LoVo (cell line): ENCODE measurements around the gene JMY.
A peak's percentile ranks its signal among the peaks of the same experiment; 100 is the strongest.

Experiments
- DNase-seq: peaks from one replicate; pipeline ENCODE4 v3.0.0-alpha.2; 2016; ENCODE audit warnings: low spot score

Gene JMY, protein sequence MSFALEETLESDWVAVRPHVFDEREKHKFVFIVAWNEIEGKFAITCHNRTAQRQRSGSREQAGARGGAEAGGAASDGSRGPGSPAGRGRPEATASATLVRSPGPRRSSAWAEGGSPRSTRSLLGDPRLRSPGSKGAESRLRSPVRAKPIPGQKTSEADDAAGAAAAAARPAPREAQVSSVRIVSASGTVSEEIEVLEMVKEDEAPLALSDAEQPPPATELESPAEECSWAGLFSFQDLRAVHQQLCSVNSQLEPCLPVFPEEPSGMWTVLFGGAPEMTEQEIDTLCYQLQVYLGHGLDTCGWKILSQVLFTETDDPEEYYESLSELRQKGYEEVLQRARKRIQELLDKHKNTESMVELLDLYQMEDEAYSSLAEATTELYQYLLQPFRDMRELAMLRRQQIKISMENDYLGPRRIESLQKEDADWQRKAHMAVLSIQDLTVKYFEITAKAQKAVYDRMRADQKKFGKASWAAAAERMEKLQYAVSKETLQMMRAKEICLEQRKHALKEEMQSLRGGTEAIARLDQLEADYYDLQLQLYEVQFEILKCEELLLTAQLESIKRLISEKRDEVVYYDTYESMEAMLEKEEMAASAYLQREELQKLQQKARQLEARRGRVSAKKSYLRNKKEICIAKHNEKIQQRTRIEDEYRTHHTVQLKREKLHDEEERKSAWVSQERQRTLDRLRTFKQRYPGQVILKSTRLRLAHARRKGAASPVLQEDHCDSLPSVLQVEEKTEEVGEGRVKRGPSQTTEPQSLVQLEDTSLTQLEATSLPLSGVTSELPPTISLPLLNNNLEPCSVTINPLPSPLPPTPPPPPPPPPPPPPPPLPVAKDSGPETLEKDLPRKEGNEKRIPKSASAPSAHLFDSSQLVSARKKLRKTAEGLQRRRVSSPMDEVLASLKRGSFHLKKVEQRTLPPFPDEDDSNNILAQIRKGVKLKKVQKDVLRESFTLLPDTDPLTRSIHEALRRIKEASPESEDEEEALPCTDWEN

DNA sequence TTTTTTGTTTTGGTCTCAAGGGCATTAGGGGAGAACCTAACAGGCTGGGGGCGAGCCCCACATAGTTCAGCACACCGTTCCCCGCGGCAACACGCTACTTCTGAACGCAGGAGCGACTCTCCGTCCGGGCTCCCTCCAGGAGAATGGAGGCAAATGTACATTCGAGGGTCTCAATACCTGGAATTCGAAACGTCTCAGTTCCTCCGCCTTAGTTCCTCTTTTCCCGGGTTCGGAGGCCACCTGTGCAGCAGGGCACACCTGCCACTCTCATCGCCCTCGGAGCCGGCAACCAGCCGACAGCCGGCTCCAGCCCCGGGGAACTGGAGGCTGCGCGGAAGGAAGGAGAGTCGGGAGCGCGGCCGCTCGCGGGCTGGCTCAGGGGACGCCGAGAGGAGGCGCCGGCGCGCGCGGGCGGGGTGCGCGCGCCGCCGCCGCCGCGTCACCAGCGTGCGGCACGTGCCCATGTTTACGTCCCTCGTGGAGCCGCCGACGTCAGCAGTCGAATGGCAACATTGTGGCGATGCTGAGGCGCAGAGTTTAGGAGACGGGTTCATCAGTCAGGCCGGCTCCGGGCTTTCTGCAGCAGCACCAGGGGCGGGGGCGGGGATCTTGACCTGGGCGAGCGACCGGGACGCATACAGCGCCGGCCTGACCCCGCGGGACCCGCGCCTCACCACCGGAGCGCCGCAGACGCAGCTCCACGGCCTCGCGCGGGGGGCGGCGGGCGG is at the start of gene JMY:
JMY (plus strand) TSS at position 498 of the 728 bp plus-strand sequence. CDS start 520 bp downstream, outside the sequence.
- peak; percentile 91 for DNase-seq

DNA sequence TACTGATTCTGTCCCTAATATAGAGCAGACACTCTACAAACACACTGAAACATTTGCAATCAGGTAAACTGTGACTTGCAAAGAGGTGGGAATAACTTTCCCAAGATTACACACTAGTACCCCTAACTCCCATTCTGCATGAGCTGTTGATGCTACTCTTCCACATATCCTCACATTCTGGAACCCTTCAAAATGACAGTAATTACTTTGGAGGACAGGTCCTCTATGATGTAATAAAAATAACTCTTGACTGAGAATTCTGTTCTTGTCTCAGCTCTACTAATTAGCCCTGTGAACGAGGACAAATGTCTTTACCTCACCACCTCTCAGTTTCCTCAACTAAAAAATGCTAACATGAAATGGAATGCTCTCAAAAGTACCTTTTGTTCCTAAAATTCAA is 49.5 kb upstream of the JMY start:
- DNase-seq = no peak

DNA sequence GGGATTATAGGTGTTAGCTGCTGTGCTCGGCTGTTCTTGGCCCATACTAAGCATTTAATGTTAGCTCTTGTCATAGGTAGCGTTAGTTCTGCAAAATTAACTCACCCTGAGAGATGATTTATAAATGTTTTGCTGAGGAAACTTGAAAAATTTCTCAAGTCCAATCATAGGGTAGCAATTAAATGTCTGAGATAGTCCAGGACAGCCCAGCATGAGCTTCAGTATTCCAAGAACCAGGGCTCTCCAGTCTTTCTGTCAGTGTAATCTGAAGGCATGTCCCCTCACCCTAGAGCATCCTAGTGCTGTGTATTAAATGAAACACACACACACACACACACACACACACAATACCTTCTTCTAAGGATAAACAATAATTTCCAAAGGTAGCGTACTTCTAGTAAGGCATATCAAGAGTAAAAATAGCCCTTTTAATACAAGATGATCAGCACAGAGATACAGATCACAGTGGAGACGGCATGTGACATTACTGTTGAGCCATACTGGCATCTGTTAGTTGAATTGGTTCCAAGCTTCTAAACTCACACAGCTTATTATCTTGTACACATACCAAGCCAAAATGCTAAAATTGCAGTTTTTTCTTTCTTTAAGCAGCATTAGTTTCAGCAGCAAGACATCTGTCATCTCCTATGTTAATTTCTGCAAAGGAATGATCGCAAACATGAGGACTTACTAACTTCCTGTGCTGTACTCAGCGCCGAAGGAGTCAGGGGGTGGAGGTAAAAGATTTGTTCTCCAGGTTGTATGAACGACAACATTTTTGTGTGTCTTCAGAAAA is 46.3 kb upstream of the JMY start:
- DNase-seq = no peak

DNA sequence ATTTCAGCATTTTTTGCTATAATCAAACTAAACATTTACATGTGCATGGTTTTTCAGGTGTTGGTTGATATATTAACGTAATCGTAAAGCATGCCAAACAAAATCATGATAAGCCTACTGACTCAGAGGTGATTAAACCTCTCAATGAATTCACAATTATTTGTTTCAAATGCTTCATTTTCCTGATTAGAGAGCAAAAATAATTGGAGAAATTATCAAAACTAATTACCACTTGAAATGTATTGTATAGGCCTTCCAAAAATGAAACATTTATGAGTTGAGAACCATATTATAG is 45.7 kb upstream of the JMY start:
- DNase-seq = no peak

DNA sequence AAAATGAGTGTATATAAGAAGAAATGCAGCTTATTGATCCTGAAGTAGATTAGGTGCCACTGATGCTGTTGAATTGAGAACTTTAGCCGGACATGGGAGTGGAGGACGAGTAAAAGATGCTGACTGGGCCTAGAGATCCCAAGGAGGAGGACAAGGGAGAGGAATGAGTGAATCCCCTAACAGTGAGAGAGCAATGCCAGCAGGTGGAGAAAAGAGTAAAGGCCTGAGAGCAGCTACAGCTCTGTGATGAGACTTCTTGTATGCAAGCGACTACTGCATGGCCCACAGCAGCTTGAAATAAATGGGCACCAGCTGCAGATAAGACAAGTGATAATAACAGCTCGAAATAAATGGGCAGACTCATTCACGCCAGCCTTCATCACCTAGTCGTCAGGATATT is 44.5 kb upstream of the JMY start:
- DNase-seq = no peak

DNA sequence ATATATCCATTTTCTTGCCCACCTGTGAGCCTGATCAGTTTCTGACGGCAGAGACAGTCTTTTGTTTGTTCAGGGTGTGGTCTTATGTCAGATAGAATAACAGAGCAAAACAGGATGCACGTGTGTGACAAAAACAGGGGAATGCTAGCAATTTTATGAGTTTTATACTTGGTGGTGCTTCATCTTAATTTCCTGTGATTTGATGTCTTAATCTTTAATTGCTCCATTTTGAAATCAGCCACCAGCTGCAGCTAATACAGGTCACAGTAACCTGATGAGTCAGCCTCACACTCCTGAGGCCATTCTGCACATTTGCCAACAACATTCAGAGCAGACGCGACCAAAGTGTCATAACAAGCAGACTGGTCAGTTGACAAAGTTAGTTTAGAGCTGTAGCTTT is 42.3 kb upstream of the JMY start:
- DNase-seq = peak; percentile 7

DNA sequence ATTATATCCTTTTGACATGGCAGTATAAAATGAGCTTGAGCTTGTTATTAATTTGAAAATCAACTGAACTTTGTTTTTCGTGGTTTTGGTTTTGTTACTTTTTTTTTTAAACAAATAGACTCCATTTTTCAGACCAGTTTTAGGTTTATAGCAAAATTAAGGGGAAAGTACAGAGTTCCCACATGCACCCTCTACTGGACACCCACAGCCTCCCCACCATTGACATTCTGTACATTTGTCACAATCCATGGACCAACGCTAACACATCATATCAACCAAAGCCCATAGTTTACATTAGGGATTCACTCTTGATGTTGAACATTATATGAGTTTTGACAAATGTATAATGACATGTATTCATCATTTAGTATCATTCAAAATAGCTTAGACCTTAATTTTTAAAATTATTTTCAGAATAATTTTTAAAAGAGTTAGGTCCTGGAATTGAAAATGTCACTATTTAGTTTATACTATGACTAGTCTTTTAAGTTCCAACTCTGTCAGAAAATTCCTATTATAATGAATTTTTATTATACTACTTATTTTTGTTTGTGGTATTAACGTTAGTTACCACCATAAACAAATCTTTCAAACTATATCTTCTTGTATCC is 35.3 kb upstream of the JMY start:
- DNase-seq = no peak

DNA sequence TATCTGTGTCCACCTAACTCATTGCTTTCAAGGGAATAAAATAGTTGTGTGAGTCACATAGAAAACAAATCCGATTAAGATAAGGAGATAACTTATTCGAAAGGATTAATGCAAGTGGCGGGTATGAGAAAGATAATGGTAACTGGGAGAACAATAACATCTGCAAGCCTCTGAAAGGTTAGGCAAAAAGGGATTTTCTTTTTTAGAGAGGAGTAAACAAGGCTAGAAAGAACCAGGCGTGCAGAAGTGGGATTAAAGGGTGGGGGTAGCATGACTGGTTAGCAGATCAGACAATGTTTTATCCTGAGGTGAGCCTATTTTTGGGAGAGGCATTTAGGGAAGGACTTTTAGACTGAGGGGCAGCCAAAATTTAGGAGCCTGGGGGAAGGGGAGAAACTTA is 34.7 kb upstream of the JMY start:
- DNase-seq = no peak

DNA sequence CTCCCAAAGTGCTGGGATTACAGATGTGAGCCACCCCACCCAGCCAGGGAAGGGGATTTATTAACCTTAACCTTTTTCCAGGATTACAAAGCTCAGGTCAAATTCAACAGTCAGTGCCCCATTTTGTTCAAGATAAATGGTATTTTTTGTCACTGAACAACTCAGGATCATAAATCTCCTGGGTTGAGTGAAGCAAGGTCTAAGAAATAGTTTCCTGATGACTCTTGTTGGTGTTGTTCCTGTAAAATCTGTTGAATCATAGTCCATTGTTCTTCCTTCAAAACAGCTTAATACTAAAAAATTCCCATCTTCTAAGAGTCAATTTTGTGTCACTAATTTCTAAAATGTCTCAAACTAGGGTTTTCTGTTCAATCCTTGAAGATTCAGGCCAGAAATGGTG is 33.9 kb upstream of the JMY start:
- DNase-seq = peak; percentile 32

DNA sequence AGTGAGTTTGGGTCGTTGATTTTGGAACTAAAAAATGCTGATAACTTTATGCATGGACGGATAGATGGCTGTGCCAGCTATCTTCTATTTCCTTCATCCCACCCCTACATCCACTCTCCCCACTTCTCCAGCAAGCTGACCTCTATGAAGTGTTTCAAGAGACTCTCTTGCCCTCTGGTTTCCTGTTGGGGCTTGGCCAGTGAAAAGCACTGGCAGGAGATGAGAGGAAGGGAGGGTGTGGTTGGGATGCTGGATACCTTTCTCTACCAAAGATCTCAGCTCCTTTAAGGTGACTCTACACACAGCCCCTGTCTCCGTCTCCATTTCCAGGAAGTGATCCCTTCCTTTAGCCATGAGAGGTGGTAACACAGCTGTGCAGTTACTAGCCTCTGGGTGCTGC is 30.0 kb upstream of the JMY start:
- no peak for DNase-seq

DNA sequence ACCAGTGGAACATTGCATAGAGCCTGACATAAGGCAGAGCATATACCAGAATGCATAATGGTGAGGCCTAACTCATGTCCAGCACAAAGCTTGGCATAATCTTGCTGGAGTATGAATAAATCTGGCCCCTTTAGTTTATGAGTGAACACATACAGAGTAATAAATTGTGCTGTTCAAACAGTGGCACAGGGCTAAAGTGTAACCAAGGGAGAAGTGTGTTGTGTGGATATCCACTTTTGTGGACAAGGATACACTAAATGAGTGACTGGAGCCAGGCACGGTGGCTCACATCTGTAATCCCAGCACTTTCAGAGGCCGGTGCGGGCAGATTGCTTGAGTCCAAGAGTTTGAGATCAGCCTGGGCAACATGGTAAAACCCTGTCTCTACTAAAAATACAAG is 29.4 kb upstream of the JMY start:
- DNase-seq = no peak

DNA sequence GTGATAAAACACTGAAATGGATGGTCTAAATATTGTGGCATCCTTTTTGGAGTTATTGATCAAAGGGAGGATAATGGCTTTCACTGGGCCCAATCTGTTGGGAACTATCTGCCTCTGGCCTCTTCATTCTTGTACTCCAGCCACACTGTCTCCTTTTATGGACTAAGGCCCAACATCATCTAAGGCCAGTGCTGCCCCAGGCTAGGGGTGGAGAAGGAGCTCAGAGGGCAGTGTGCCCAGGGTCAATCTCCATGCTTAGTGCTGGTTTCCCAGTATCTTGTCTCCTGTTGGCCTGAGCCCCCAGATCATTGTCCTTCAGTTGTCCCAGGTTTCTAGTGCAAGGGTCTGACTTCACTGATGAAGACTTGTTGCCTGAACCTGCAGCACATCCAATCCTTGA is 26.4 kb upstream of the JMY start:
- no peak for DNase-seq

DNA sequence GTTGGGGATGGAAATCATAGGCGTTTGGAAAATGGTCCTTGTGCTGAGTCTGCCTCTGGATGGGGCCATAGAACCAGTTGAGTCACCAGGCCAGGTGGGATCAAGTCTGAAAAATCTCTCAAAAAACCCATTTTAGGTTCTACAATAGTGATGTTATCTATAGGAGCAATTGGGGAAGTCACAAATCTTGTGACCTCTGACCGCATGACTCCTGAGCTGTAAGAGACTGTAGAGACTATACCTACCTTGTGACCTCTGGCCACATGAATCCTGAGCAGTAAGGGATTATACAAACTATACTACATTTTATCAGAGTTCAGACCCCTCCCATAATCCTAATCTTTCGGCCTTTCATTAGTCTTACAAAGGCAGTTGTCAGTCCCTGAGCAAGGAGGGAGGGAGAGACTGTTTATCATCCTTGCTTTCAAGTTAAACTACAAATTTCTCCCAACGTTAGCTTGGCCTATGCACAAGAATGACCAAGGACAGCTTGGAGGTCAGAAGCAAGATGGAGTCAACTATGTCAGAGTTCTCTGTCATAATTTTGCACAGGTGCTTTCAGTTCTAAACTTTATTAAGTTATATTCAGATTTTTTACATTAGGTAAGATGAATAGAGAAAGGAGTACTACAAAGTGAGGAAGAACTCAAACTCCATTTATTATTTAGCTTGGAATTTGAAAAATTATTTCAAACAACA is 11.5 kb upstream of the JMY start:
- DNase-seq = no peak

DNA sequence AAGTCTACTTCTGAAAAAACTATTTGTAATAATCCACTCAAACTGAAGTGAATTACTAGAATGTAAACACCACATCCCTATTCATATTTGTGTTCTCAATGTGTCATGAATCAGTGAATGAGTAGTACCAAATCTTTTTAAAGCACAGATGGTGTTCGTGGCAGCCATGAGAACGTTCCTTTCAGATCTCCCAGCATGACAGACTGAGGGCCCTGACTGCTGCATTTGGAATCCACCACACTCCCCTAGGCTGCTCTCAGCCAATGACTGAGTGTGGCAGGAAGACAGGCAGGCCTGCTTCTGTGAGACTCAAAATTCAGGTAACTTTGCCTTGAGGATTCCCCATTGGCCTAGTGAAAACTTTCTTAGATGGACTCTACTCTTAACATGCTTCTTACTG is 10.9 kb upstream of the JMY start:
- no peak for DNase-seq

DNA sequence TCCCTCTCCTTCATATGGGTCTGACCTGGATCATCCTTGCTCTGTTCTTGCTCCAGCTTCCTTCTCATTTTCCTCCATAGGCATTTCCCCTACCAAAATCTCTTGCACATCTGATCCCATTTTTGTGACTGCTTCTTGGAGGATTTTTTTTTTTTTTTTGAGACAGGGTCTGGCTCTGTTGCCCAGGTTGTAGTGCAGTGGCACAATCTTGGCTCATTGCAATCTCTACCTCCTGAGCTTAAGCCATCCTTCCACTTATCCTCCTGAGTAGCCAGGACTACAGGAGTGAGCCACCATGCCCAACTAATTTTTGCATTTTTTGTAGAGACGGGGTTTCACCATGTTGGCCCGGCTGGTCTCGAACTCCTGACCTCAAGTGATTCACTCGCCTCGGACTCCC is 10.5 kb upstream of the JMY start:
- DNase-seq = no peak

DNA sequence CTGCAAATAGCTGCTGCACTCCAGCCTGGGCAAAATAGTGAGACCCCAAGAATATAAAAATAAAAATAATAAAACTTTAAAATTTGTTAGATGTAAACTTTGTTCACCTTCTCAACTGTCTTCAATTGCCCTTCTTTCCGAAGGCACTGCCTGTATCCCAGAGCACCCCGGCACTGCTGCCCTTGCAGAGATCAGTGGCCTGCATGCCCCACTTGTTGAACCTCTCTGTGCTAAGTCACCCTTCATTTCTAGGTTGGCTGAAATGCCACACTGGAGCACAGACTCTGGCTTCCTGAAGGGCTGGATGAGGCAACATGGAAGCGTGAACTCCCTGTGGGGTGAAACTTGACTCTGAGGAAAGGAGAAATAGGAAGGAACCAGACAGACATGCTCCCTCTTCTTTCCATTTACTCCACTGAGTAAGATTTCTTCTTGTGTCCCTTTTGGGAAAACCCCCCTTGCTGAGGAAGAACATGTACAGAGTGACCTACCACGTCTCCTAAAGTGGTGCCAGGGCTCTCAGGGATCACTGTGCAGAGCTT is 8.4 kb upstream of the JMY start:
- DNase-seq = no peak

DNA sequence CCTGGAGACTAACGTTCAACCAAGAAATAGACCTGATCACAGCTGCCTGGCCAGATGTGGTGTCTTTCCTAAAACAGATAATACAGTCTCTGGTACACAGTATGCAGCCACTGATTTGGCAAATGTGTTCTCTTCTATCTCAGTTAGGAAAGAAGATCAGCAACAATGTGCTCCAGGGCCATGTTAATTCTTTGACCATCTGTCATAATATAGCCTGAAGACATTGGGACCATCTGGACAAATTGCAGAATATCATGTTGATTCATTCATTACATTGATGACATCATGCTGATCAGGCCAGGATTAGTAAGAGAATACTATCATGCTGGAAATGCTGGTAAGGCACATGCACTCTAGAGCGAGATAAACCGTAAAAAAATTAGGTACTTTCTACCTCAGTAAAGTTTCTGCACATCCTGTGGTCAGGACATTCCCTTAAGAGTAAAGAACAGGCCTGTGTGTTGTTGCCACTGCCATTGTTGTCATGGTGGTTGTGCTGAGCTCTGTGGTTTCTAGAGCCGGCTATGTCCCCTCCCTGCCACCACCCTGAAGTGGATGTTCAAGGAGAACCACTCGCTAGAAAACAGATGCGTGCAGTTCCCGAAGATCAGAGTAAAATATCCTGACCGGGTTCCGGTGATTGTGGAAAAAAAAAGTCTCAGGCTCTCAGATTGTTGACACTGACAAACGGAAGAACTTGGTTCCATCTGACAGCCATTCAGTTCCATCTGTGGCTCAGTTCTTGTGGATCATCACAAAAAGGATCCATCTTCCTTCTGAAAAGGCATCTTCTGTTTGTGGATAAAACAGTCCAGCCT is 6.4 kb upstream of the JMY start:
- DNase-seq = no peak

DNA sequence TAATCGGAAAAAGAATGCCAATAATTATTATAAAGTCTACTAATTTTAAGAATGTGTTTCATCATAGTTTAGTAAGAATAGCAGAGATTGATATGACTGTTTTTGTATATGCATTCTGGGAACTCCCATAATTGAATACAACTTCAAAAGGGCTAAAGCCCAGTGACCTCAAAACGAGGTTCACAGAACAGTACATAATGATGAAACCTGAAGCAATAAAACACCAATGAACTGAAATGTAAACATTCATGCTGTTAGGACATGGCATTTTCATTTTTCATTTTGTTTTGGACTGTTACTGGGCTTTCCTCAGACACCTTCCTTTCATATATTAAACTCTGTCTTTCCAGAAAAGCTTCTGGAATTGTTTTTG is 684 bp upstream of the JMY start:
- peak; percentile 73 for DNase-seq

DNA sequence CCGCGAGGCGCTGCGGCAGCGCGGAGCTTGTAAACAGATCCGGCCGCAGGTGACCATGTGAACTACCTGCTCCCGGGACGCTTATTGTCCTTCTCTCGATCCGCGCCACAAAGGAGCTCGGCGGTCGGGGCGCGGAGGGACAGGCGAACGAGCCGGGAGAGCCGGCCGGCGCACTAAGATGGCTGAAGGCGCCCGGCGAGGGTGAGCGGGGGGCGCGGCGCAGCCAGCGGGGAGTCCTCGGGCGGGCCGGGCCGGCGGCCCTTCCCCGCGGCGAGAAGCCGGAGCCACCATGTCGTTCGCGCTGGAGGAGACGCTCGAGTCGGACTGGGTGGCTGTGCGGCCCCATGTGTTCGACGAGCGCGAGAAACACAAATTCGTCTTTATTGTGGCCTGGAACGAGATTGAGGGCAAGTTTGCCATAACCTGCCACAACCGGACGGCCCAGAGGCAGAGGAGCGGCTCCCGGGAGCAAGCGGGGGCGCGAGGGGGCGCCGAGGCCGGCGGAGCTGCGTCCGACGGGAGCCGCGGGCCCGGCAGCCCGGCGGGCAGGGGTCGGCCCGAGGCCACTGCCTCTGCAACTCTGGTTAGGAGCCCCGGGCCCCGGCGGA is 535 bp downstream of the JMY start:
- peak; percentile 51 for DNase-seq
